HG02763 (cell line): ENCODE results near the gene FGFBP3.

Experiments used
- ATAC-seq: cut with Tn5 transposase; IDR thresholded peaks from one replicate; pipeline ENCODE4 v1.9.1; 2021; ENCODE audit warnings: mild to moderate bottlenecking, moderate library complexity; ENCODE audit not compliant: unreplicated experiment

Gene FGFBP3

GRCh38 chr10:91856637-91857036 is 52.6 kb downstream of the FGFBP3 start:
- no peak for ATAC-seq
